GM18517 (cell line): ENCODE data around the gene WDR1.

Experiments used
- ATAC-seq: cut with Tn5 transposase; IDR thresholded peaks from one replicate; pipeline ENCODE4 v1.9.1; 2021; ENCODE audit warnings: mild to moderate bottlenecking, moderate library complexity; ENCODE audit not compliant: unreplicated experiment

Gene WDR1

GRCh38 chr4:10115271-10115796 lies 1.3 kb downstream of the WDR1 start:
- no peak for ATAC-seq

DNA sequence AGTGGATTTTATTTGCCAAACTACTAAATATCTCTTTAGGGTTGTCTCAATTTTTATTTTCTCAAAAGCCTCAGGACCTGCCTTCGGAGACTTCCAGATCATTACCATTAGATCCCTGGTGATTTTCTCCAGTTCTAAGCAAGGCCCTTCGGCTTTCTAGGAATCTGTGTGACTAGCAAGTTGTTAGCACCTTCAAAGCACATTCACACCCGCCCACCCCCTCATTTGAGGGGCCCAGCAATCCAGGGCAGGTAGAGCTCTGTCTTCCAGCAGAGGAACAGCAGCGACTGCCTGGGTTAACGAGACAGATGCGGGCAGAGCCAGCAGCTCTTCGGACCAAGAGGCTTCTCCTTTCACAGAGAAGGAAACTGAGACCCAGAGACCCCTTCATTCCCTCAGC lies 2.0 kb downstream of the WDR1 start:
- no peak for ATAC-seq

- no peak for ATAC-seq
These were observed 2.5 kb downstream of the WDR1 start for GRCh38 chr4:10114147-10114546.

DNA sequence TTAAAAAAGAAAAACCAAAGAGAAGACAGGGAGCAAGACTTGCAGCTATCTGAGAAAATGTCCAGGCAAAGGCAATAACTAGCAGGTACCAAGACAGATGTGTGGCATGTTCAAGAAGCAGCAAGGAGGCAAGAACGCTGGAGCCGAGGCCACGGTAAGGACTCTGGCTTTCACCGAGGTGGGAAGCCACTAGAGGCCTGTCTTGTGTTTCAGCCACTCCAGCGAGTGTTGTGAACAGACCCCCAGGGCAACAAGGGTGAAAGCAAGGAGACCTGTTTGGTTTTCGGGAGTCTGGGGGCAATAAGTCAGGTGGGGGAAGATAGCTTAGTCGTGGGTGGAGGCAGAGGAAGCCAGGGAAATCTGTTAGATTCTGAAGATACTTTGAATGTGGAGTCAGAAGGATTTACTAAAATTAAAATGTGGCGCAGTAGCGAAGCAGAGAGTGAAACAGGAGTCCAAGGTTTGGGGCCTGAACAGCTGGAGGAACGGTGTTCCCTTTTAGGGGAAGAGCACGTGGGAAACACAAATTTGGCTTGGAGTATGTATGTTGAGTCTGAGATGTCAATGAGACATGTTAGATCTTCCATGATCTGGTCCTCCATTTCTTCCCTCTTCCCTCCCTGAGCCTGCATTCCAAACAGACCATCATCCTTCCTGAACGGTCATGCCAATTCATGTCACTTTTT lies 3.1 kb downstream of the WDR1 start:
- ATAC-seq, result no peak

DNA sequence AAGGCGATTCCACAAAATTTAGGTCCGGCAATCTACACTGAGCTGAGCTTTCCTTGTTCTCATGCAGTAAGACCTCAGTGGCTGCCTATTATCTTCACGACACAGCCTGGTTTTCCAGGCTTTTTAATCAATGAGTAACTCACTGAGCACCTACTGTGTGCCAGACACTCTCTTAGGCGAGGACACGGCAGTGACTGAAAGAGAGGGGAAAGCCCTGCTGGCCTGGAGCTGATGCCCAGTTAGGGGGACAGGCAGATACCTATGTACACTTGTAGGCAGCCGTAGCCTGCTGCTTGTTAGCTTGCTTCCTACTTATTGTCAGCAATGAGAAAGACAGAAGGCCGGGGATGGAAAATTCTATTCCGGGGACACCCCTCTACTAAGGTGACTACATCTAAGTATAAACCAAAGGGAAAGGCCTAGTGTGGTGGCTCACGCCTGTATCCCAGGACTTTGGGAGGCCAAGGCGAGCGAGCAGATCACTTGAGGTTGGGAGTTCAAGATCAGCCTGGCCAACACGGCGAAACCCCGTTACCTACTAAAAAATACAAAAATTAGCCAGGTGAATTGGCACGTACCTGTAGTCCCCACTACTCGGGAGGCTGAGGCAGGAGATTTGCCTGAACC lies 3.8 kb downstream of the WDR1 start:
- ATAC-seq, result no peak

- ATAC-seq, result no peak
These were observed 5.4 kb downstream of the WDR1 start for GRCh38 chr4:10111067-10111801.

- ATAC-seq, result no peak
These were observed 6.5 kb downstream of the WDR1 start for GRCh38 chr4:10109995-10110670.

- ATAC-seq, result no peak
These were observed 7.5 kb downstream of the WDR1 start for GRCh38 chr4:10108818-10109783.

DNA sequence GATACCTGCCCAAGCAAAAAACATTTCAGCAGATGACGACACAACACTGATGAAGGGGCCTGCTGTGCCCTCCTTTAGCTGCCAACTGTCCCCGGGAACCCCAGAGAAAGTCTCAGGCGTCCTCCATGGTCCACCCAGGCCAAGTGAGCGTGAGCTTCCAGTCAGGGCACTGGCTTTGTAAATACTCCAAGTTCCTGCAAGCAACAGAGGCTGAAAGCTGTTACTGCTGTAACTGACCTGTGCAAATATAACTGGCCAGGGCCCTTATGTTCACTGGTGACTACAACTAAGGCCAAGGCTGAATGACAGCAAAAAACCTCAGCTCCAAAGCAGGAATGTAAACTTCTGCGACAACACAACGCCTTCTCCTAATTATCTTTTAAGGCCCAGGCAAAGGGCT lies 8.2 kb downstream of the WDR1 start:
- no peak for ATAC-seq

GRCh38 chr4:10107111-10108091 lies 9.2 kb downstream of the WDR1 start:
- no peak for ATAC-seq

- no peak for ATAC-seq
These were observed 10.1 kb downstream of the WDR1 start for GRCh38 chr4:10106421-10107039.

DNA sequence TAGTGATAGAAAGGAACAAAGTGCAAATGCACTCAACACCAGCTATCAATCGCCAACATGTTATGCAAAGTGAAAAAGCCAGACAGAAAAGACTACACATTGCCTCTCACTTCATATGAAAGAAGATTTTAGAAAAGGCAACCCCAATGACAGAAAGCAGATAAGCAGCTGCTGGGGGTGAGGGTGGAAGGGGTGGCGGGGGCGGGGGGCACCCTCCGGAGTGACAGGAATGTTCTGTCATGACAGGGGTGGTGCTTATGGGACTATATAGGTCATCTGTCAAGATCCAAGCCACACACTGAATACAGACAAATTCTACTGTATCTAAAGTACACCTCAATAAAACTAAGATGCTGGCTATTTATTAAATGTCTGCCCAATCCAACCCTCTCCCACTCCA lies 10.7 kb downstream of the WDR1 start:
- no peak for ATAC-seq

DNA sequence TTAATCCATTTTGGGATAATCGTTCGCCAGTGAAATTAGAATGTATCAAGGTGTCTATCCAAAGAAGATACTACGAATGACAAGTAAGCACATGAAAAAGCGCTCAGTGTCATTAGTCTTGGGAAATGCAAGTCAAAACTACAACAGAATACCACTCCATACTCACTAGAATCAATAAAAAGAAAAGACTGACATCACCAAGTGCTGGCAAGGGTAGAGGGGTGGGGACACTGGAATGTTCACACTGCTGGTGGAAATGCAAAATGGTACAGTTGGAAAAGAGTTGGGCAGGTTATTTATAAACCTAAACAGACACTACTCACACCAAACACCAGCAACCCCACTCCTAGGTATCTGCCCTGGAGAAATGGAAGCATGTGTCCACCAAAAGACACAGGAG lies 11.2 kb downstream of the WDR1 start:
- ATAC-seq, result no peak

GRCh38 chr4:10104991-10105276 lies 11.7 kb downstream of the WDR1 start:
- ATAC-seq, result no peak

DNA sequence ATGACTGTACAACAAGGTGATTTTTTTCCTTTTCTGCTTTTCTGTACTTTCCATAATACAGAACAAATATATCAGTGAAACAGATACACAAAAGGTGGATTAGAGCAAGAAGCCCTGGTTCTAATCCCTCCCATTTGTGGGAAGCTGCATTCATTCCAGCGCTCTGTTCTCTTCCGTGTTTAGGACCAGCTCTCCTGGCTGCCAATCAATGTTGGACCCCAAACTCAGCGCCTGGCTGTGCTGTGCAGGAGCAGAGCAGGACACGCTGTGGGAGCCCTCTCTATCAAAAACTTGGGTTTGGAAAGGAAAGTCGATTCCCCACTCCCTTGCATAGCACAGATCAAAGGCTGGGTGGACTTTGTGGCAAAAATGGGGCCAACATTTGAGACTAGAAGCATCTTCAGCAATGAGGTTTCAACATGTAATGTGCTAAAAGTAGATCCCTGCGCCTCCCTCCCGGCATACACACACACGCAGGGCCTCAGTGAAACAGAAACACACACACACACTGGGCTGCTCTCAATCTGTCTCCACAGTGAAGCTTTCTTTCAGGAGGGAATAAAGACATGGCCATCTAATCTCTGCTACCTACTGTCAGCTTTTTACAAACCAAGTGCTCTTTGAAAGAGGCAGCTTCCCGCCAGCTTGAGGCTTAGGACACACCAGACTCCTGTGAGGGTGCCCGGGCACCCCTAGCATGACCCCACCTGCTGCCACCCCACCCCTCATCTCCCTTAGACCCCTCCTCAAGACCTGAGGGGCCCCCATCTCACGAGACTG lies 12.2 kb downstream of the WDR1 start:
- no peak for ATAC-seq

- ATAC-seq, result no peak
These were observed 13.9 kb downstream of the WDR1 start for GRCh38 chr4:10102474-10103332.
